ENCODE data around the gene ARL5B.

Gene ARL5B

GRCh38 chr10:18658271-18659124, 733 bp upstream of the ARL5B start:
- DNase-seq (ENCODE audit: low spot score), result peak; percentile 51

GRCh38 chr10:18659819-18660535, 746 bp downstream of the ARL5B start:
- peak; percentile 66 for DNase-seq (ENCODE audit: low spot score)

GRCh38 chr10:18660816-18661431, 1.7 kb downstream of the ARL5B start:
- DNase-seq (ENCODE audit: low spot score), result no peak

- DNase-seq (ENCODE audit: low spot score), result no peak
These were observed 5.7 kb downstream of the ARL5B start for GRCh38 chr10:18664841-18665478.

GRCh38 chr10:18665815-18666558, 6.8 kb downstream of the ARL5B start:
- DNase-seq (ENCODE audit: low spot score), result no peak

GRCh38 chr10:18666810-18667209, 7.6 kb downstream of the ARL5B start:
- no peak for DNase-seq (ENCODE audit: low spot score)

- DNase-seq (ENCODE audit: low spot score), result no peak
These were observed 8.8 kb downstream of the ARL5B start for GRCh38 chr10:18668026-18668425.

- DNase-seq (ENCODE audit: low spot score), result no peak
These were observed 16.0 kb downstream of the ARL5B start for GRCh38 chr10:18675086-18675801.

GRCh38 chr10:18680754-18681153, 21.5 kb downstream of the ARL5B start:
- DNase-seq (ENCODE audit: low spot score), result no peak

GRCh38 chr10:18681366-18681765, 22.1 kb downstream of the ARL5B start:
- no peak for DNase-seq (ENCODE audit: low spot score)

GRCh38 chr10:18681971-18682411, 22.8 kb downstream of the ARL5B start:
- DNase-seq (ENCODE audit: low spot score), result no peak

GRCh38 chr10:18683427-18683826, 24.2 kb downstream of the ARL5B start:
- DNase-seq (ENCODE audit: low spot score), result no peak

GRCh38 chr10:18684416-18684815, 25.2 kb downstream of the ARL5B start:
- no peak for DNase-seq (ENCODE audit: low spot score)

GRCh38 chr10:18684953-18685352, 25.7 kb downstream of the ARL5B start:
- no peak for DNase-seq (ENCODE audit: low spot score)

- no peak for DNase-seq (ENCODE audit: low spot score)
These were observed 26.3 kb downstream of the ARL5B start for GRCh38 chr10:18685555-18685954.

- no peak for DNase-seq (ENCODE audit: low spot score)
These were observed 28.0 kb downstream of the ARL5B start for GRCh38 chr10:18687195-18687594.

GRCh38 chr10:18687706-18688105, 28.5 kb downstream of the ARL5B start:
- no peak for DNase-seq (ENCODE audit: low spot score)

GRCh38 chr10:18689498-18689897, 30.3 kb downstream of the ARL5B start:
- DNase-seq (ENCODE audit: low spot score), result peak; percentile 41

GRCh38 chr10:18690541-18690940, 31.3 kb downstream of the ARL5B start:
- DNase-seq (ENCODE audit: low spot score), result no peak

- DNase-seq (ENCODE audit: low spot score), result no peak
These were observed 40.9 kb downstream of the ARL5B start for GRCh38 chr10:18699849-18700840.

Measured in NAMALWA (cell line).